T-helper 2 cell treated with Interferon-gamma antibody and Interleukin-4, amounts not matched to agents 5 μg/mL and 100 μg/mL, for 36 hours (primary cell): ENCODE data around the gene ASIC3.
A peak's percentile ranks its signal among the peaks of the same experiment; 100 is the strongest.

Experiments used
- DNase-seq: peaks from one replicate; pipeline ENCODE4 v3.0.0; 2021; ENCODE audit warnings: low spot score
- H3K27ac Mint-ChIP-seq: one replicate; pipeline ENCODE4 v1.8.0; 2021; ENCODE audit warnings: mild to moderate bottlenecking, mixed read lengths
- H3K27me3 Mint-ChIP-seq: one replicate; pipeline ENCODE4 v1.8.0; 2021; ENCODE audit warnings: low read depth, mixed read lengths
- H3K36me3 Mint-ChIP-seq: one replicate; pipeline ENCODE4 v1.8.0; 2021; ENCODE audit warnings: low read depth, mixed read lengths
- H3K4me1 Mint-ChIP-seq: one replicate; pipeline ENCODE4 v1.8.0; 2021; ENCODE audit warnings: low read depth, mixed read lengths
- H3K4me3 Mint-ChIP-seq: one replicate; pipeline ENCODE4 v1.8.0; 2022; ENCODE audit warnings: mild to moderate bottlenecking, moderate library complexity, mixed read lengths
- H3K9me3 Mint-ChIP-seq: one replicate; pipeline ENCODE4 v1.8.0; 2021; ENCODE audit warnings: mixed read lengths

The ASIC3 gene

DNA sequence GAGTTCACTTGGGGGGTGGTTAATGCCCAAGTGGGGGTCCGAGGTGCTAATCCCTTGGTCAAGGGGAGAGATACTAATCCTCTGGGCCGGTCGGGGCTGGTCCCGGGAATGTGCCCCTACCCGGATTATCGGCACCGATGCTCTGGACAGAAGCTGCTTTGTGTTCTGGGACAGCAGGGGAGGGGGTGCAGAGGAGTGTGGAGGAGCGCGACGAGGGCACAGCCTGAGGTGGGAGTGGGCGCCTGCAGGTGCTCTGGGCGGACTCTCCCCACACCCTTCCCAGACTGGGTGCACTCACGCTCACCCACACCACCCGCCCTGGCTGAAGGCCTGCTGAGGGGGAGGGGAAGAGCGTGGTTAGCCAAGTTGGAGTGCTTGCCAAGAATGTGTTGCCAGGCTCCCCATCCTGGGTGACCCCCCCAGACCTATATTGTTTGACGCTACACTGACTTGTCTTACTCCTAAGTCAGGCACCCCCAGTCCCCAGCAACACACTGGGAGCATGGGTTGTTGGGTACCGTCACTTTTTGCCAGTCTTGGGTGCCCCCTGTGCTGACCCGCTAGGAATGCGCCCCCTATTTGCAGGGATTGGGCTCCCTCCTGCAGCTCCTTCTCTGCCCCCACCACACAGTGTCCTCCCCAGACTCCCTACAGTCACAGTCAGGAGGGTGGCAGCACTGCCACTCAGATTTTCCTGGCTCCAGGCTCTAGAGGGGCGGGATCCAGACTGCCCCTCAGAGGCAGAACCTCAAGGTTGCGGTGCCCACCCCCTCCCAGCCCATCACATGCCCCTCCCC is 12.3 kb downstream of the ASIC3 start:
- Mint-ChIP-seq H3K4me1 (peaks cover 24% of the 10 kb centered on the region), H3K9me3 (no peaks in the 10 kb centered on the region), H3K27me3 (no peaks in the 10 kb centered on the region), H3K27ac (peak overlapping the region; percentile 49), H3K36me3 (peaks cover 9% of the 10 kb centered on the region), H3K4me3 (peak overlapping the region; percentile 85)
- DNase-seq = no peak

DNA sequence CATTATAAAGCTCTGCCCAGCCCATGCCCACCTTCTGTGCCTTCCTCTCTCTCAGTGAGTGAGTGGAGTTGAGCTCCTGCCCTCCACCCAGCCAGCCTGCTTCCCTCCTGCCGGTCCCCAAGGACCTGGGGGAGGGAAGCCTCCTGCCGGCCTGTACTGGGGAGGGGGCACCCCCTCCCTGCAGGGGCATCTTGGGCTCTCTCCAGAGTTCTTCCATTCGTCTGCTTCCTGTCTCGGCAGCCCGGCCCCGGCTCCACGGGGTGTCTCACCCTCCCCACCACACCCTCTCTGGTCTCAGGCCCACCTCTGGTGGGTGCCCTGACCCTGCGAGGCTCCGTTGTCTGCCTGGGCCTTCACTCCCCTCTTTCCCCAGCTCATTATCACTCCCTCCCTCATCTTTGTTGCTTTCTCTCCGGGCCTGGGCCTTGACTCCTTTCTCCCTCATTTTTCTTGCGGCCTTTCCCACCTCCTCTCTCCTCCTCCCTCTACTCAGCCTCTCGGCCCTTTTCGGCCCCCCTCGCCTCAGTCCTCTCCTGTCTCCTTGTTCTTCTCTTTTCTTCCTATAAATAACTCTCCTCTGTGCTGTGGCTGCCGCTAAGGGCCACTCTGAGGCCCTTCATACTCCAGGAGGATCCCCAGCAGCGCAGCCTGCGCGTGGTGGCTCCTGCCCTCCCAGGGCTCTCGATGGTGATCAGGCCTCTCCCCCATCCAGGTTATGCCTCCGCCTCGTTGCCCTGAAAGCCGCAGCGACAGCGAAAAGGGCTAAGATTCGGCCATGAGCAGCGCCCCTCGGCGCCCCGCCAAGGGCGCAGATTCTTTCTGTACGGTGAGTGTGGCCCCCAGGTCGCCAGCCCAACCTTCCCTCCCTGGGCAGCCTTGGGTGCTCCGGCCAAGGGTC is 13.1 kb downstream of the ASIC3 start:
- peaks cover 9% of the 10 kb centered on the region for H3K36me3 Mint-ChIP-seq
- H3K9me3 Mint-ChIP-seq = no peaks in the 10 kb centered on the region
- no peaks in the 10 kb centered on the region for H3K27me3 Mint-ChIP-seq
- DNase-seq = no peak
- H3K4me1 Mint-ChIP-seq = peaks cover 24% of the 10 kb centered on the region
- peak overlapping the region; percentile 85 for H3K4me3 Mint-ChIP-seq
- peak overlapping the region; percentile 71 for H3K27ac Mint-ChIP-seq

DNA sequence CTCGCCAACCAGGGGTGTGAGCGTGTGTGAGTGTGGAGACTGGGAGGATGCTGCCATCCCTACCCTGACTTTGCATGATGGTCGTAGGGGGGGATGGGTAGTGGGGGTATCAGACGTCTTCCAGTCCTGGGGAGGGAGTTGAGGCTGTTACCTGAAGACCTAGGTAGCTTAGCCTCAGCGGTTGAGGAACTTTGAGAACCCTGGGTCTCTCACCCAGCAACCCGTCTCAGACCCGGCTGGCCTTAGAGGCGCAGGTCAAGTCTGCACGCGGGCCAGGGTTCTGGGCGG is 13.7 kb downstream of the ASIC3 start:
- no peak overlapping the region for H3K27ac Mint-ChIP-seq
- no peaks in the 10 kb centered on the region for H3K9me3 Mint-ChIP-seq
- H3K4me1 Mint-ChIP-seq = peaks cover 22% of the 10 kb centered on the region
- H3K36me3 Mint-ChIP-seq = peaks cover 11% of the 10 kb centered on the region
- DNase-seq = no peak
- H3K27me3 Mint-ChIP-seq = no peaks in the 10 kb centered on the region
- peak overlapping the region; percentile 75 for H3K4me3 Mint-ChIP-seq

DNA sequence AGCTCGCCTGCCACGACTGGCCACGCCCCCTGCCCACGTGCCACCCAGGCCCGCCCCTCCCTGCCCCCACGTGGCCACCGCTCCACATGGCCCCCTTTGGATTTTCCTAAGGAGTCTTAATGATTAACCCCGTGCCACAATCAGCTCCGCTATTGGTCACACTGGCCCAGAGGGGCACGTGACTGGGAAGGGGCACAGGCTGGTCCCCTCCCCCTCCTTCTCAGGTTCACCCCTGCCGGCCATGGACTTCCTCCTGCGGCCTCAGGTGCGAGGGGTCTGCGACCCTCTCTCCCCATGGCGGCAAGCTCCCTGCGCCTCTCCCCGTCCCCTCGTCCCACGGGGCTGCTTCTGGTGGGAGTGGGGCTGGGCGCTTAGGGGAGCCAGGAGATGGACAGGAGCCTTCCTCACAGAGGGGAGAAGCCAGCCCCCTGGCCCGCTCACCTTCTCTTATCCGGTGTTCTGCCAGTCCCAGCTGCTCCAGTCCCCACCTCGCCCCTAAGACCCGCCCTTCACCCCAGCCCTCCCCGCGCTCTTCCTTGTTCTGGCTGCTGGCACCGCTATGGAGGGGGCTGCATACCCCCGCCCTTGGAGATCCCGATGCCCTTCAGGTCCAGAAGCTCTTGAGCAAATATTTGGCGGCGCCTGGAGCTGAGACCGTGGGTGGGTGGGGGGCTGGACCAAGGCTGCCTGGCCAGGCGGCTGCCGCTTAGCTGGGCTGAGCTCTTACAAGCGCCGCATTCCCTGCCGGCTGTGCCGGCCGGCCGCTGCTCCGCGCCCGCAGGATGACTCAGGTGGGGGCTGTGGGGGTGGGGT is 14.3 kb downstream of the ASIC3 start:
- DNase-seq = no peak
- Mint-ChIP-seq H3K36me3 (peaks cover 14% of the 10 kb centered on the region), H3K4me3 (no peak overlapping the region), H3K27ac (no peak overlapping the region), H3K27me3 (no peaks in the 10 kb centered on the region), H3K9me3 (no peaks in the 10 kb centered on the region), H3K4me1 (peaks cover 17% of the 10 kb centered on the region)

DNA sequence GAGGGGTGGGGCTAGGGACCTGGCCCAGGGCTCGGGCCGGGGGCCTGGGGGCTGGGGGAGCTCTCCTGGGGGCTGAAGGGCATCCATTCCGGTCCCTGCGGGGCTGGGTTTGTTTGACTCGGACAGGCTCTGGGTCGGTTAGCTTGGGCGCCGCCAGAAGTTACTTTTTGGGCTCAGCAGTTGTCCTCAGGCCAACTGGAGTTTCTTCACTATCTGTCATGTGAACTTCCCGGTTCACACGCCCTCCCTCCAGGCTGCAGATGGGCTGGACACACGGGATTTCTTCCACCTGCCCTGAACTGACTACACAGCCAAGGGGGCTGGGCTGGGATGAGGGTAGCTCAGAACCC is 14.9 kb downstream of the ASIC3 start:
- Mint-ChIP-seq H3K4me3 (no peak overlapping the region), H3K4me1 (peaks cover 17% of the 10 kb centered on the region), H3K36me3 (peaks cover 20% of the 10 kb centered on the region), H3K27ac (no peak overlapping the region), H3K27me3 (no peaks in the 10 kb centered on the region), H3K9me3 (no peaks in the 10 kb centered on the region)
- no peak for DNase-seq

DNA sequence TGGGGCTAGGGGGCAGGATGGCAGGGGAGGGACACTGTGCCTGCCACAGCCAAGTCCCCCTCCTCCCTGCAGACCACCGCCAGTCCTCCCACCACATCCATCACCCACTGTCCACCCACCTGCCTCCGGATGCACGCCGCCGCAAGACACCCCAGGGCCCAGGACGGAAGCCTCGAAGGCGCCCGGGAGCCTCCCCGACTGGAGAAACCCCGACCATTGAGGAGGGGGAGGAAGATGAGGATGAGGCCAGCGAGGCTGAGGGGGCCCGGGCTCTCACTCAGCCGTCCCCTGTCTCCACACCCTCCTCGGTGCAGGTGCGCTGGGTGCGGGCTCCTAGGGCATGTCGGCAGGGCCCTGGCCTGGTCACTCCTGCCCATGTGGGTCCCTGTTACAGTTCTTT is 16.1 kb downstream of the ASIC3 start:
- peaks cover 10% of the 10 kb centered on the region for H3K4me1 Mint-ChIP-seq
- H3K4me3 Mint-ChIP-seq = no peak overlapping the region
- DNase-seq = no peak
- H3K27me3 Mint-ChIP-seq = no peaks in the 10 kb centered on the region
- no peaks in the 10 kb centered on the region for H3K9me3 Mint-ChIP-seq
- peaks cover 25% of the 10 kb centered on the region for H3K36me3 Mint-ChIP-seq
- no peak overlapping the region for H3K27ac Mint-ChIP-seq

DNA sequence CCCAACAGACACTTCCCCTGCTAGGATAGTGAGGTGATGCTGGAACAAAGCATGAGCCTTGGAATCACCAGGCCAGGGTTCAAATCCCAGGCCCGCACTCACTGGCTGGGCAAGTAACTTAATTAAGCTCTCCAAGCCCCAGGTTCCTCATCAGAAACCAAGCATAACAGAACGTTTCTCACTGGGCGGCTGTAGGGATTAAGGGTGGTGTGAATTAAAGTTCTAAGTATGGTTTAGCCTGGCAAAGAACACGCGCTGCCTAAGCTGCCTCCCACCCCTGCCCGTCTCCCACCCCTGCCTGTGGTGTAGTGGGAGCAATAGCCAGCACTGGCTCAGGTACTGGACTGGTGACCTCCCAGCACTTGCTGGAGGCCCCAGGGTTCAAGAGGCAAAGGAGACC is 16.7 kb downstream of the ASIC3 start:
- Mint-ChIP-seq H3K9me3 (no peaks in the 10 kb centered on the region), H3K4me1 (peaks cover 10% of the 10 kb centered on the region), H3K27ac (no peak overlapping the region), H3K27me3 (no peaks in the 10 kb centered on the region), H3K36me3 (peaks cover 25% of the 10 kb centered on the region), H3K4me3 (no peak overlapping the region)
- DNase-seq = no peak

DNA sequence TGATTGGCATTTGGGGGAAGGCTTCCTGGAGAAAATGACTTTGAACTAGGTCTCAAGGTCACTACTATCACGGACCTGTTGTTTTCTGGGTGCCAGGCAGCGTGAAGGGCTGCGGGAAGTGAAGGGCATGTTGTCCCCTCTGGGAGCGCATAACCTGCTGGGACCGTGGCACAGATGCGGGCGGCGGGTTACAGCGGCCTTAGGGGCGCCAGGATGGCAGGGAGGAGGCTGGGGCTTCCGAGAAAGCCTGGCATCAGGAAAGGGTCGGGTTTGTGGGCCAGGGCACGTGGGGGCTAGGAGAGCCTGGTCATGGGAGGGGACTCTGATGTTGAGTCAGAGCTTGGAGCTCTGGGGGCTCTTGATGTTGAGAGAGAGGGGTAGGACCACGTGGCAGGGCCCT is 17.2 kb downstream of the ASIC3 start:
- DNase-seq = no peak
- Mint-ChIP-seq H3K9me3 (no peaks in the 10 kb centered on the region), H3K27ac (no peak overlapping the region), H3K4me1 (peaks cover 10% of the 10 kb centered on the region), H3K4me3 (no peak overlapping the region), H3K27me3 (no peaks in the 10 kb centered on the region), H3K36me3 (peaks cover 25% of the 10 kb centered on the region)

DNA sequence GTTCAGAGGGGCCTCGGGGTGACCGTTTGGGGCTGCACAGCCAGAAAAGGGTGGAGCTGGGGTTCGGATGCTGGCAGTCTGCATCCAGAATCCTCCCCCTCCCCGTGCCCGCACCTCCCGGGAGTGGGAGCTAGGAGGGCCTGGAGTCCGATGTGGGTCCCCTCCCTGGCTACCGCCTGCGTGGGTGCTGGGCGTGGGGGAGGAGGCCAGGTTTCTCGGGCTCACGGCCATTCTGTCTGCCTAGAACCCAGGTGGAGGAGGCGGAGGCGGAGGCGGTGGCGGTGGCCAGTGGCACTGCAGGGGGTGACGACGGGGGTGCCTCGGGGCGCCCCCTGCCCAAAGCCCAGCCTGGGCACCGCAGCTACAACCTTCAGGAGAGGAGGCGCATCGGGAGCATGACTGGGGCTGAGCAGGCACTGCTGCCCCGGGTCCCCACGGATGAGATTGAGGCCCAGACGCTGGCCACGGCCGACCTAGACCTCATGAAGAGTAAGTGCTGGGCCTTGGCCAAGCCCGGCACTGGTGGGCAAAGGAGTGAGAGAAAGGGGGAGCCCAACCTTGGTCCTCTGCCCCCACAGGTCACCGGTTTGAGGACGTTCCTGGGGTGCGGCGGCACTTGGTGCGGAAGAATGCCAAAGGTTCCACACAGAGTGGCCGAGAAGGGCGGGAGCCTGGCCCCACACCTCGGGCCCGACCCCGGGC is 18.1 kb downstream of the ASIC3 start:
- Mint-ChIP-seq H3K9me3 (no peaks in the 10 kb centered on the region), H3K36me3 (peaks cover 27% of the 10 kb centered on the region), H3K4me3 (no peak overlapping the region), H3K27ac (no peak overlapping the region), H3K27me3 (no peaks in the 10 kb centered on the region), H3K4me1 (peaks cover 6% of the 10 kb centered on the region)
- DNase-seq = no peak

DNA sequence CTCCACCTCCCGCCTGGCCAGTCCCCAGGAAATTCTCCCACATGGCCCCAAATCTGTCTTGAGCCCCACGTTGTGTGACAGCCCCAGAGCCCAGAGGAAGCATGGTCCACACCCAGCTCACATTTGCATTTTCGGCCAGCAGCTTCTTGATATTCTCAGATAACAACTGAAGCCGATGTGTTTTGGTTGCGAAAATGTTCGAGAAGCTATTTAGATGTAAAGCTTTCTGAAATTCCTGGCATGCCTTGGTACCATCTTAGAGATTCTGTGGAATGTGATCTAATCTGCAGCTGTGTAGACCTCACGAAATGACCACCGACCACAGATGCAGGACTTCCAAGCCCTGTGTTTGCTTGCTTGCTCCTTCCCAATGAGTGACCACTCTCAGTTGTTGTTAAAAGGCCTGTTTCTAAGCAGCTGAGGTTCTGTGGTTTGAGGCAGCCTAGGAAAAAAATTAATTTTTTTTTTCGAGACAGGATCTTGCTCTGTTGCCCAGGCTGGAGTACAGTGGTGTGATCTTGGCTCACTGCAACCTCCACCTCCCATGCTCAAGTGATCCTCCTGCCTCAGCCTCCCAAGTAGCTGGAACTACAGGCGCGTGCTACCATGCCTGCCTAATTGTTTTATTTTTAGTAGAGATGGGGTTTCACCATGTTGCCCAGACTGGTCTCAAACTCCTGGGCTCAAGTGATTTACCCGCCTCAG is 19.9 kb downstream of the ASIC3 start:
- Mint-ChIP-seq H3K4me1 (no peaks in the 10 kb centered on the region), H3K27ac (no peak overlapping the region), H3K27me3 (no peaks in the 10 kb centered on the region), H3K4me3 (no peak overlapping the region), H3K36me3 (peaks cover 32% of the 10 kb centered on the region), H3K9me3 (no peaks in the 10 kb centered on the region)
- no peak for DNase-seq

DNA sequence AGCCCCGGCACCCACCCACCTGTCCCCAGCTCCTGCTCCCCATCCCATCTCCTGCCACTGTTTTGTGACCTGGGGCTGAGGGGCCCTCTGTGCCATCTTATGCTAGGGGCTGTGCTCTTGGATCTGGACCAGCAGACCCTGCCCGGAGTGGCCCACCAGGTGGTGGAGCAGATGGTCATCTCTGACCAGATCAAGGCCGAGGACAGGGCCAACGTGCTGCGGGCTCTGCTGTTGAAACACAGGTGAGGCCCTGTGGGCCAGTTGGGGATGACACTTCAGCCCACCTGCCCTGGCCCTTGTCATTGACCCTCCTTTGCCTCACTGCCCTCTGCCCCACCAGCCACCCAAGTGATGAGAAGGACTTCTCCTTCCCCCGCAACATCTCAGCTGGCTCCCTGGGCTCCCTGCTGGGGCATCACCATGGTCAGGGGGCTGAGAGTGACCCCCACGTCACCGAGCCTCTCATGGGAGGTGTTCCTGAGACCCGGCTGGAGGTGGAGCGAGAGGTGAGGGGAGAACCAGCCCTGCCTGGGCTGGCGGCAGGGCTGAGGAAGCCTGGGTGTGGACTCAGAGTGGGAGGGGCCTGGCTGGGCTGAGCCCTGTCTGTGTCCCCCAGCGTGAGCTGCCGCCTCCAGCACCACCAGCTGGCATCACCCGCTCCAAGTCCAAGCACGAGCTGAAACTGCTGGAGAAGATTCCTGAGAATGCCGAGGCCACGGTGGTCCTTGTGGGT is 21.7 kb downstream of the ASIC3 start:
- DNase-seq = no peak
- Mint-ChIP-seq H3K4me1 (no peaks in the 10 kb centered on the region), H3K27ac (no peak overlapping the region), H3K9me3 (no peaks in the 10 kb centered on the region), H3K27me3 (no peaks in the 10 kb centered on the region), H3K4me3 (no peak overlapping the region), H3K36me3 (peaks cover 28% of the 10 kb centered on the region)

DNA sequence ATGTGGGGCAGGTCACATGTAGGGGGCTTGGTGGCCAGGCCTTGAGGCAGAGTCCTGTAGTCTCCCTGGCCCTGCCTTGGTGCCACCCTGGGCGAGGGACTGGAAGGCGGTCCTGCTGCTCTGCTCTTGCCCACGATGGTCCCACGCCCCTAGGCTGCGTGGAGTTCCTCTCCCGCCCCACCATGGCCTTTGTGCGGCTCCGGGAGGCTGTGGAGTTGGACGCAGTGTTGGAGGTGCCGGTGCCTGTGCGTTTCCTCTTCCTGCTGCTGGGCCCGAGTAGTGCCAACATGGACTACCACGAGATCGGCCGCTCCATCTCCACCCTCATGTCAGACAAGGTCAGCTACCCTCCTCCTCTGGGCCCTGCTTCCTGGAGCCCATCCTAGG is 22.2 kb downstream of the ASIC3 start:
- Mint-ChIP-seq H3K4me3 (no peak overlapping the region), H3K27ac (no peak overlapping the region), H3K36me3 (peaks cover 26% of the 10 kb centered on the region)

More for the DNA sequence above, 22.2 kb downstream of the ASIC3 start:
- no peak for DNase-seq
- Mint-ChIP-seq H3K4me1 (no peaks in the 10 kb centered on the region), H3K9me3 (no peaks in the 10 kb centered on the region), H3K27me3 (no peaks in the 10 kb centered on the region)
